Stimulated activated CD8-positive, alpha-beta memory T cell treated with anti-CD3 and anti-CD28 coated beads, Interleukin-7, amount 100 ng/mL, for 1 hour (primary cell): ENCODE measurements around the gene ZNF419.

ENCODE experiments used
- DNase-seq, 2 donors: peaks; one replicate each; pipeline ENCODE4 v3.0.0-alpha.2; 2020; ENCODE audit warnings: low read depth in 2 of 2

The ZNF419 gene

GRCh38 chr19:57527136-57527881, 39.8 kb downstream of the ZNF419 start, which contains the start of gene ZNF549:
TSS of gene ZNF549 (plus strand) at chr19:57527356. CDS start at chr19:57527574, 218 bp downstream.
- DNase-seq: peak; percentile 73

GRCh38 chr19:57537953-57538547, 50.5 kb downstream of the ZNF419 start:
- no peak for DNase-seq
